NOMO-1 treated with dmso at 0.1 percent for 144 hours (cell line): Measurements from ENCODE around the gene MAJIN.

Source experiments
- DNase-seq: peaks from one replicate; lab custom pipeline; 2025; ENCODE audit not compliant: unreplicated experiment; lab: John Stamatoyannopoulos, UW

Gene MAJIN

GRCh38 chr11:64893194-64894069 lies 78.5 kb downstream of the MAJIN start:
- DNase-seq: no peak

- DNase-seq: no peak
Observed at GRCh38 chr11:64892838-64893193, 79.1 kb downstream of the MAJIN start.

GRCh38 chr11:64892411-64892831 lies 79.5 kb downstream of the MAJIN start:
- no peak for DNase-seq

- no peak for DNase-seq
Observed at GRCh38 chr11:64891880-64892279, 80.0 kb downstream of the MAJIN start.

- DNase-seq: no peak
Observed at GRCh38 chr11:64891215-64891848, 80.6 kb downstream of the MAJIN start.

GRCh38 chr11:64890522-64890939 lies 81.4 kb downstream of the MAJIN start:
- no peak for DNase-seq

- DNase-seq: no peak
Observed at GRCh38 chr11:64888729-64889511, 83.0 kb downstream of the MAJIN start.

GRCh38 chr11:64888406-64888728 lies 83.5 kb downstream of the MAJIN start:
- no peak for DNase-seq
